ENCODE data around the gene TNFRSF18. TPM values are rescaled to one million over a fixed set of nuclear protein-coding genes. Genes with fewer than 3 reads are reported as not detected.

Gene TNFRSF18
- total and polyA plus RNA-seq, 2 experiments from 2014 or later = 1.1 to 1.5 TPM

GRCh38 chr1:1240822-1241587, 34.6 kb upstream of the TNFRSF18 start:
- Histone ChIP-seq H3F3A (replicated peaks; ENCODE audit: low read depth) (no peaks in the 10 kb centered on the region), H3K27me3 (ENCODE audit: insufficient read depth) (peaks cover 3% of the 10 kb centered on the region; the same call in 1 of the 2 replicates), H3K4me2 (no peak overlapping the region), H3K4me3 (no peak overlapping the region), H3K27ac (ENCODE audit: low read depth) (no peak overlapping the region), H3K36me3 (ENCODE audit: insufficient read depth) (no peaks in the 10 kb centered on the region), H3K4me1 (ENCODE audit: insufficient read depth) (peaks cover 3% of the 10 kb centered on the region; the same call in 1 of the 2 replicates), H2AFZ (no peak overlapping the region), H4K20me1 (replicated peaks; ENCODE audit: insufficient read depth) (no peaks in the 10 kb centered on the region), H3K79me2 (replicated peaks; ENCODE audit: insufficient read depth) (no peaks in the 10 kb centered on the region), H3K9me2 (ENCODE audit: insufficient read depth) (no peaks in the 10 kb centered on the region)
- TF ChIP-seq CREB1 (CRISPR knock-in tag; IDR thresholded peaks at IDR 0.05; ENCODE audit: low read depth) (no peak), JUNB (IDR thresholded peaks at IDR 0.05; ENCODE audit: unreplicated experiment) (no peak), EZH2phosphoT487 (IDR thresholded peaks at IDR 0.05; ENCODE audit: unreplicated experiment) (no peak), ZNF462 (CRISPR knock-in tag; IDR thresholded peaks at IDR 0.05) (no peak), ETS1 (IDR thresholded peaks at IDR 0.05) (no peak), REST (IDR thresholded peaks at IDR 0.05; ENCODE audit: unreplicated experiment) (no peak), POLR2AphosphoS5 (IDR thresholded peaks at IDR 0.05; ENCODE audit: low read depth) (no peak), STAT1 (IDR thresholded peaks at IDR 0.05; ENCODE audit: unreplicated experiment) (no peak)
- ATAC-seq (no peak), DNase-seq (ENCODE audit: low spot score) (no peak)
- Mint-ChIP-seq H3K4me3 (no peak overlapping the region), H3K4me1 (no peaks in the 10 kb centered on the region), H3K36me3 (ENCODE audit: low read depth) (no peaks in the 10 kb centered on the region), H3K27ac (no peak overlapping the region), H3K9me3 (no peaks in the 10 kb centered on the region), H3K27me3 (ENCODE audit: insufficient read depth, low read depth, poor library complexity) (peaks cover 4% of the 10 kb centered on the region)
